OCI-LY1 (cell line): ENCODE measurements around the gene GCN1.

ENCODE experiments used
- H2AFZ ChIP-seq: fragments of 200-600 bp; sonication (generic), shearing (Covaris generic); 2 replicates; pipeline ENCODE4 v1.6.0; 2014; ENCODE audit warnings: antibody characterized with exemption, mild to moderate bottlenecking, low read length
- H3F3A ChIP-seq: fragments of 200-600 bp; sonication (generic), shearing (Covaris generic); 2 replicates; pipeline ENCODE4 v1.6.0; 2014; ENCODE audit warnings: mild to moderate bottlenecking, antibody characterized with exemption, low read length, moderate library complexity; ENCODE audit not compliant: insufficient read depth
- H3K27ac ChIP-seq: fragments of 200-600 bp; sonication (generic); 2 replicates; pipeline ENCODE4 v1.5.1; 2014; ENCODE audit warnings: low read length, mixed run types, mild to moderate bottlenecking, low read depth; ENCODE audit not compliant: poor library complexity, severe bottlenecking
- H3K27me3 ChIP-seq: fragments of 200-600 bp; sonication (generic); 2 replicates; pipeline ENCODE4 v1.6.0; 2014; ENCODE audit warnings: antibody characterized with exemption, mild to moderate bottlenecking, low read length, moderate library complexity; ENCODE audit not compliant: insufficient read depth
- H3K36me3 ChIP-seq: fragments of 200-600 bp; sonication (generic); 2 replicates; pipeline ENCODE4 v1.6.1; 2014; ENCODE audit warnings: mild to moderate bottlenecking, antibody characterized with exemption, low read length, moderate library complexity, mixed read lengths; ENCODE audit not compliant: insufficient read depth
- H3K4me1 ChIP-seq: fragments of 200-600 bp; sonication (generic); 2 replicates; pipeline ENCODE4 v1.5.1; 2014; ENCODE audit warnings: mild to moderate bottlenecking, low read length, moderate library complexity; ENCODE audit not compliant: insufficient read depth, severe bottlenecking
- H3K4me2 ChIP-seq: fragments of 200-600 bp; sonication (generic), shearing (Covaris generic); 2 replicates; pipeline ENCODE4 v1.6.1; 2014; ENCODE audit warnings: low read length
- H3K4me3 ChIP-seq: fragments of 200-600 bp; sonication (generic); 2 replicates; pipeline ENCODE4 v1.5.1; 2014; ENCODE audit warnings: low read length, low read depth, mild to moderate bottlenecking, mixed read lengths; ENCODE audit not compliant: poor library complexity, severe bottlenecking
- H3K79me2 ChIP-seq: fragments of 200-600 bp; shearing (Covaris generic); 2 replicates; pipeline ENCODE4 v1.6.1; 2016; ENCODE audit warnings: mixed run types, low read length, mixed read lengths; ENCODE audit not compliant: insufficient read depth
- H3K9ac ChIP-seq: fragments of 200-600 bp; sonication (generic), shearing (Covaris generic); 2 replicates; pipeline ENCODE4 v1.6.1; 2014; ENCODE audit warnings: mild to moderate bottlenecking, low read length, mixed read lengths
- H3K9me2 ChIP-seq: fragments of 200-600 bp; sonication (generic), shearing (Covaris generic); 2 replicates; pipeline ENCODE4 v1.6.1; 2014; ENCODE audit warnings: low read depth, mild to moderate bottlenecking, low read length, mixed read lengths
- H3K9me3 ChIP-seq: fragments of 200-600 bp; shearing (Covaris generic); 2 replicates; pipeline ENCODE4 v1.6.1; 2014; ENCODE audit warnings: low read length, mixed read lengths
- H4K20me1 ChIP-seq: fragments of 200-600 bp; sonication (generic), shearing (Covaris generic); 2 replicates; pipeline ENCODE4 v1.6.0; 2016; ENCODE audit warnings: mild to moderate bottlenecking, low read length; ENCODE audit not compliant: insufficient read depth
- CTCF ChIP-seq: fragments of 200-600 bp; sonication (generic), shearing (Covaris generic); IDR thresholded peaks from 2 replicates; pipeline ENCODE4 v1.5.1; 2017; ENCODE audit warnings: mild to moderate bottlenecking, antibody characterized with exemption, low read length, moderate library complexity, mixed read lengths
- EZH2 ChIP-seq: fragments of 200-600 bp; sonication (generic), shearing (Covaris generic); IDR thresholded peaks from 2 replicates; pipeline ENCODE4 v1.8.0; 2017; ENCODE audit warnings: borderline replicate concordance, mixed run types, mild to moderate bottlenecking, antibody characterized with exemption, low read length, moderate library complexity, mixed read lengths

The GCN1 gene

GRCh38 chr12:120235369-120236323 lies 41.1 kb upstream of the GCN1 start:
- peak; percentile 41 for TF ChIP-seq CTCF
- TF ChIP-seq EZH2, result no peak
- Histone ChIP-seq H3K27ac (no peak overlapping the region), H3K4me3 (no peak overlapping the region), H2AFZ (no peak overlapping the region), H3K79me2 (no peaks in the 10 kb centered on the region), H3K4me1 (no peaks in the 10 kb centered on the region), H3K27me3 (no peaks in the 10 kb centered on the region), H3K4me2 (no peak overlapping the region), H3K9ac (no peak overlapping the region), H4K20me1 (no peaks in the 10 kb centered on the region), H3F3A (no peaks in the 10 kb centered on the region), H3K9me3 (no peaks in the 10 kb centered on the region), H3K36me3 (no peaks in the 10 kb centered on the region), H3K9me2 (no peaks in the 10 kb centered on the region)

- no peaks in the 10 kb centered on the region for H3F3A ChIP-seq
- H2AFZ ChIP-seq, result no peak overlapping the region
- no peak overlapping the region for H3K4me2 ChIP-seq
- H3K79me2 ChIP-seq, result no peaks in the 10 kb centered on the region
- H3K9me2 ChIP-seq, result no peaks in the 10 kb centered on the region
- H3K27me3 ChIP-seq, result no peaks in the 10 kb centered on the region
- no peak overlapping the region for H3K4me3 ChIP-seq
- TF ChIP-seq CTCF, result 0 out of 2 replicates have a peak, but pooled peaks have one; percentile 11
- TF ChIP-seq EZH2, result no peak
- H3K9ac ChIP-seq, result no peak overlapping the region
- no peak overlapping the region for H3K27ac ChIP-seq
- H3K4me1 ChIP-seq, result no peaks in the 10 kb centered on the region
- no peaks in the 10 kb centered on the region for H4K20me1 ChIP-seq
- H3K9me3 ChIP-seq, result no peaks in the 10 kb centered on the region
- no peaks in the 10 kb centered on the region for H3K36me3 ChIP-seq
Observed at GRCh38 chr12:120234643-120235368, 40.3 kb upstream of the GCN1 start.

- H3K27me3 ChIP-seq, result no peaks in the 10 kb centered on the region
- no peak overlapping the region for H3K4me3 ChIP-seq
- H3K27ac ChIP-seq, result no peak overlapping the region
- no peak overlapping the region for H2AFZ ChIP-seq
- no peaks in the 10 kb centered on the region for H3K9me2 ChIP-seq
- H3K4me2 ChIP-seq, result no peak overlapping the region
- no peaks in the 10 kb centered on the region for H3K36me3 ChIP-seq
- no peaks in the 10 kb centered on the region for H3K9me3 ChIP-seq
- H4K20me1 ChIP-seq, result no peaks in the 10 kb centered on the region
- TF ChIP-seq CTCF (no peak), EZH2 (no peak)
- no peaks in the 10 kb centered on the region for H3K79me2 ChIP-seq
- peaks cover 7% of the 10 kb centered on the region for H3K4me1 ChIP-seq
- H3K9ac ChIP-seq, result no peak overlapping the region
- 0 out of 2 replicates have a peak, but pooled peaks cover 3% of the 10 kb centered on the region for H3F3A ChIP-seq
Observed at GRCh38 chr12:120231316-120232011, 36.9 kb upstream of the GCN1 start.
